GM12878 (cell line): ENCODE data around the gene LSAMP. TPM values are rescaled to one million over a fixed set of nuclear protein-coding genes. Genes with fewer than 3 reads are reported as not detected.

Experiments
- ATAC-seq: fragments of 200-7000 bp; cut with Tn5 transposase; 3 replicates; pipeline ENCODE4 v1.9.1; 2020; ENCODE audit warnings: mild to moderate bottlenecking, moderate library complexity
- BruUV-seq: library from RNA; stranded (reverse); fragments of 400-500 nt; replicated peaks from 2 replicates; lab custom pipeline; 2021; lab: Mats Ljungman, UMichigan
- CTCF ChIA-PET: fragments of 300-600 bp; sonication (Branson Sonifier 250); formaldehyde crosslinking; extraction: SDS; loops from one replicate; lab custom pipeline; 2021; ENCODE audit warnings: inconsistent platforms; lab: Yijun Ruan, JAX
- POLR2A ChIA-PET: fragments of 350-600 bp; formaldehyde crosslinking; extraction: SDS; loops from one replicate; lab custom pipeline; 2021; ENCODE audit warnings: inconsistent platforms; lab: Charles Lee
- RAD21 ChIA-PET: fragments of 300-600 bp; sonication (Branson Sonifier 250); formaldehyde crosslinking; loops from one replicate; lab custom pipeline; 2023; ENCODE audit warnings: antibody characterized with exemption; ENCODE audit not compliant: unreplicated experiment; lab: Charles Lee
- SMC1A ChIA-PET: fragments of 300-600 bp; sonication (Branson Sonifier 250); formaldehyde crosslinking; loops from one replicate; lab custom pipeline; 2023; ENCODE audit not compliant: unreplicated experiment, uncharacterized antibody; lab: Charles Lee
- DNase-seq: peaks from one replicate; pipeline ENCODE4 v3.0.0-alpha.2; 2011; ENCODE audit warnings: low read depth, low spot score
- FAIRE-seq: peaks from 3 replicates; lab custom pipeline; 2011; peaks lifted over from hg19 to GRCh38; lab: Jason Lieb, UNC
- H2AFZ ChIP-seq: 2 replicates; pipeline ENCODE4 v1.6.0; 2011; ENCODE audit warnings: low read depth, low read length, control low read depth; ENCODE audit not compliant: control insufficient read depth
- H3K27ac ChIP-seq: 2 replicates; pipeline ENCODE4 v1.5.1; 2011; ENCODE audit warnings: control low read depth; ENCODE audit not compliant: control insufficient read depth, insufficient read depth
- H3K27me3 ChIP-seq, 2 experiments: replicated peaks in 1 of 2; 2 replicates each; pipeline versions ENCODE4 v1.6.0 to v1.6.1; 2011; ENCODE audit warnings: low read length in 1 of 2; ENCODE audit not compliant: control insufficient read depth in 2 of 2, insufficient read depth in 2 of 2
- H3K36me3 ChIP-seq, 2 experiments: 2 replicates each; pipeline ENCODE4 v1.5.1; 2011; ENCODE audit warnings: low read length in 1 of 2; ENCODE audit not compliant: control insufficient read depth in 2 of 2, insufficient read depth in 2 of 2
- H3K4me1 ChIP-seq: 2 replicates; pipeline ENCODE4 v1.6.1; 2011; ENCODE audit warnings: mild to moderate bottlenecking, low read length, moderate library complexity, mixed read lengths; ENCODE audit not compliant: control insufficient read depth, insufficient read depth
- H3K4me2 ChIP-seq: 2 replicates; pipeline ENCODE4 v1.6.0; 2011; ENCODE audit warnings: control low read depth; ENCODE audit not compliant: control insufficient read depth, insufficient read depth
- H3K4me3 ChIP-seq: fragments of 200-600 bp; sonication (generic); 2 replicates; pipeline ENCODE4 v1.5.1; 2016
- H3K79me2 ChIP-seq: 2 replicates; pipeline ENCODE4 v1.6.0; 2011; ENCODE audit warnings: low read length; ENCODE audit not compliant: control insufficient read depth, insufficient read depth
- H3K9ac ChIP-seq: 2 replicates; pipeline ENCODE4 v1.8.0; 2011; ENCODE audit warnings: low read length, control low read depth, mixed read lengths; ENCODE audit not compliant: control insufficient read depth, insufficient read depth
- H3K9me3 ChIP-seq: replicated peaks from 3 replicates; pipeline ENCODE4 v1.5.1; 2011; ENCODE audit warnings: mild to moderate bottlenecking, low read length; ENCODE audit not compliant: control insufficient read depth, insufficient read depth
- H4K20me1 ChIP-seq: 2 replicates; pipeline ENCODE4 v1.6.0; 2011; ENCODE audit not compliant: control insufficient read depth, insufficient read depth
- FOS ChIP-seq: IDR thresholded peaks from 3 replicates; pipeline ENCODE4 v1.6.1; 2011; ENCODE audit warnings: borderline replicate concordance; ENCODE audit not compliant: insufficient read length; ENCODE audit errors: extremely low read depth
- IKZF2 ChIP-seq, 2 experiments: fragments of 450-650 bp; IDR thresholded peaks; 2 replicates each; pipeline ENCODE4 v1.6.1; 2017; ENCODE audit warnings: mild to moderate bottlenecking in 2 of 2, moderate library complexity in 2 of 2
- MEF2A ChIP-seq: IDR thresholded peaks from 2 replicates; pipeline ENCODE4 v1.6.1; 2011; ENCODE audit warnings: low read depth, mild to moderate bottlenecking, low read length, moderate library complexity; ENCODE audit not compliant: insufficient read depth
- RAD21 ChIP-seq: IDR thresholded peaks from 2 replicates; pipeline ENCODE4 v1.6.1; 2011; ENCODE audit warnings: mild to moderate bottlenecking, low read depth, low read length, moderate library complexity; ENCODE audit not compliant: insufficient read depth
- RAD51 ChIP-seq: fragments of 450-650 bp; IDR thresholded peaks from 2 replicates; pipeline ENCODE4 v1.6.1; 2016; ENCODE audit warnings: moderate library complexity, mild to moderate bottlenecking, inconsistent platforms
- RB1 ChIP-seq: fragments of 450-650 bp; formaldehyde crosslinking; IDR thresholded peaks from 2 replicates; pipeline ENCODE4 v1.6.1; 2017; ENCODE audit warnings: mild to moderate bottlenecking, borderline replicate concordance
- SP1 ChIP-seq: IDR thresholded peaks from one replicate; pipeline ENCODE4 v1.6.1; 2011; ENCODE audit warnings: low read depth, low read length
- TCF12 ChIP-seq: IDR thresholded peaks from 2 replicates; pipeline ENCODE4 v1.6.1; 2011; ENCODE audit warnings: low read depth, mild to moderate bottlenecking, low read length
- WGBS: methylation state at CpG from one replicate; pipeline ENCODE4 v1.1.6; 2016; ENCODE audit warnings: low lambda C conversion rate; ENCODE audit not compliant: insufficient replicate concordance, insufficient coverage; ENCODE audit errors: missing lambda C conversion rate; 5-methylcytosine and 5-hydroxymethylcytosine counted together
- in situ Hi-C: fragments of 300-500 bp; cut with MboI; formaldehyde crosslinking; loops from 9 replicates; pipeline ENCODE4 v1.14.3; 2018; ENCODE audit warnings: mixed read lengths
- intact Hi-C: fragments of 100-400 bp; cut with micrococcal nuclease; formaldehyde crosslinking; loops from one replicate; pipeline ENCODE4 v1.14.2; 2022; ENCODE audit not compliant: unreplicated experiment
- polyA plus RNA-seq, 11 experiments: library from polyadenylated mRNA; depleted of rRNA in 4 of 11; unstranded in 6 of 11; stranded (reverse) in 5 of 11; fragments of >200 nt; fragmentation: Nextera tagmentation in 4 of 11; fragmentation: Illumina TruSeq in 1 of 11; extraction: Ambion mirVana in 4 of 11; extraction: Trizol in 1 of 11; gene quantifications; 1 replicate in 1 of 11; 2 replicates in 10 of 11; pipeline versions ENCODE4 v1.2.1 to v1.2.3, GENCODE V29; 2011 to 2016; ENCODE audit warnings: inconsistent platforms in 2 of 11, missing spikeins in 2 of 11, low read depth in 1 of 11
- total RNA-seq, 4 experiments: library from RNA; depleted of rRNA in 3 of 4; stranded (reverse); fragments of >200 nt in 3 of 4; fragmentation: Illumina TruSeq in 1 of 4; extraction: Trizol in 1 of 4; gene quantifications; 2 replicates each; pipeline versions ENCODE4 v1.2.1 to v1.2.3, GENCODE V29; 2013 to 2021
- TF ChIP-seq, protein P1 (sequence below): fragments of 450-650 bp; formaldehyde crosslinking; IDR thresholded peaks from 2 replicates; pipeline ENCODE4 v1.4.0; 2020; ENCODE audit warnings: mild to moderate bottlenecking, moderate library complexity

Gene LSAMP
- total and polyA plus RNA-seq, 10 of the 15 experiments (the other 5 are each of a cell fraction or from before 2014, with no cell fraction given) = 2.0 to 12.7 (median 6.5) TPM

DNA sequence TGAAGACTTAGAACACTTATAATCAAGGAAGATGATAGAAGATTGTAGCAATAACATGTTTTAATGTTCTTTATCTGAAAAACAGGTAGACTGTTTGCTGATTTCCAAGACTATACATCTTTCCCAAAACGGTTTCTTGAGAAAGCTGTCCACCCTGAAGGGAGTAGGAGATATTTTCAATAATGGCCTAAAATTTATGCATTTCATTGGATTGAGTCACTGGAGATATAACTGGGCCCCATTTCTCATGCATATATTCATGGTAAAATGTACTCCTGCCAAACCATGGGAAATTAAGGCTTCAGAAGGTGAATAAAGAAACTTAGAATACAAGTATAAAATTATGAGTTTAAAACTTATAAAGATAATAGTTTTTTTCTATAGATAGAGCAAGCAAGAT lies 143.9 kb downstream of the LSAMP start:
- no peak for TF ChIP-seq MEF2A
- no peak for TF ChIP-seq RB1
- TF ChIP-seq RAD51 = no peak
- TF ChIP-seq IKZF2 (IDR thresholded peaks at IDR 0.05) = no peak
- TF ChIP-seq SP1 = no peak
- TF ChIP-seq, protein P1, sequence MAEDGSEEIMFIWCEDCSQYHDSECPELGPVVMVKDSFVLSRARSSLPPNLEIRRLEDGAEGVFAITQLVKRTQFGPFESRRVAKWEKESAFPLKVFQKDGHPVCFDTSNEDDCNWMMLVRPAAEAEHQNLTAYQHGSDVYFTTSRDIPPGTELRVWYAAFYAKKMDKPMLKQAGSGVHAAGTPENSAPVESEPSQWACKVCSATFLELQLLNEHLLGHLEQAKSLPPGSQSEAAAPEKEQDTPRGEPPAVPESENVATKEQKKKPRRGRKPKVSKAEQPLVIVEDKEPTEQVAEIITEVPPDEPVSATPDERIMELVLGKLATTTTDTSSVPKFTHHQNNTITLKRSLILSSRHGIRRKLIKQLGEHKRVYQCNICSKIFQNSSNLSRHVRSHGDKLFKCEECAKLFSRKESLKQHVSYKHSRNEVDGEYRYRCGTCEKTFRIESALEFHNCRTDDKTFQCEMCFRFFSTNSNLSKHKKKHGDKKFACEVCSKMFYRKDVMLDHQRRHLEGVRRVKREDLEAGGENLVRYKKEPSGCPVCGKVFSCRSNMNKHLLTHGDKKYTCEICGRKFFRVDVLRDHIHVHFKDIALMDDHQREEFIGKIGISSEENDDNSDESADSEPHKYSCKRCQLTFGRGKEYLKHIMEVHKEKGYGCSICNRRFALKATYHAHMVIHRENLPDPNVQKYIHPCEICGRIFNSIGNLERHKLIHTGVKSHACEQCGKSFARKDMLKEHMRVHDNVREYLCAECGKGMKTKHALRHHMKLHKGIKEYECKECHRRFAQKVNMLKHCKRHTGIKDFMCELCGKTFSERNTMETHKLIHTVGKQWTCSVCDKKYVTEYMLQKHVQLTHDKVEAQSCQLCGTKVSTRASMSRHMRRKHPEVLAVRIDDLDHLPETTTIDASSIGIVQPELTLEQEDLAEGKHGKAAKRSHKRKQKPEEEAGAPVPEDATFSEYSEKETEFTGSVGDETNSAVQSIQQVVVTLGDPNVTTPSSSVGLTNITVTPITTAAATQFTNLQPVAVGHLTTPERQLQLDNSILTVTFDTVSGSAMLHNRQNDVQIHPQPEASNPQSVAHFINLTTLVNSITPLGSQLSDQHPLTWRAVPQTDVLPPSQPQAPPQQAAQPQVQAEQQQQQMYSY (CRISPR knock-in tag) = no peak
- no peak for TF ChIP-seq RAD21
- no peak for TF ChIP-seq FOS
- TF ChIP-seq TCF12 = no peak
- ChIA-PET SMC1A (interaction anchor here (1.0 to 3.1 kb wide), 7 partner anchors 8 to 40 kb away, joined by 3 to 12 read pairs (median 4); no protein-coding TSS in a partner anchor), POLR2A (interaction anchor here (0.6 to 1.4 kb wide), 3 partner anchors 8 to 41 kb away, joined by 3 read pairs; no protein-coding TSS in a partner anchor), CTCF (interaction anchor here (1.0 kb wide), 1 partner anchor 41 kb away, joined by 3 read pairs; no protein-coding TSS in a partner anchor), RAD21 (interaction anchor here (1.1 to 3.7 kb wide), 3 partner anchors 8 to 28 kb away, joined by 3 to 17 read pairs (median 5); no protein-coding TSS in a partner anchor)
- no TSS peak for BruUV-seq
- Histone ChIP-seq H4K20me1 (no peaks in the 10 kb centered on the region), H3K4me2 (no peak overlapping the region), H3K9me3 (no peaks in the 10 kb centered on the region), H3K9ac (no peak overlapping the region), H3K27ac (no peak overlapping the region), H3K36me3 (no peaks in the 10 kb centered on the region), H3K27me3 (no peaks in the 10 kb centered on the region), H3K79me2 (no peaks in the 10 kb centered on the region), H3K4me3 (no peak overlapping the region), H2AFZ (no peak overlapping the region), H3K4me1 (no peaks in the 10 kb centered on the region)
- FAIRE-seq = no peak
- intact Hi-C loops (no loop called here), in situ Hi-C loops (no loop called here)
- 5% methylated on average over 1 of the region's 1 CpG for WGBS
- no peak for DNase-seq
- ATAC-seq = no peak
